H9 (cell line): ENCODE measurements around the gene IQSEC1. TPM values are rescaled to one million over a fixed set of nuclear protein-coding genes. Genes with fewer than 3 reads are reported as not detected.

ENCODE experiments used
- DNase-seq: peaks from one replicate; pipeline ENCODE4 v3.0.0-alpha.2; 2017
- H2AFZ ChIP-seq: one replicate; pipeline ENCODE4 v1.6.1; 2013; ENCODE audit warnings: mild to moderate bottlenecking, low read length, control low read depth, moderate library complexity
- H2AK5ac ChIP-seq: 2 replicates; pipeline ENCODE4 v1.6.1; 2013; ENCODE audit warnings: low read length, control low read depth, mixed read lengths; ENCODE audit not compliant: insufficient read length
- H2BK120ac ChIP-seq: one replicate; pipeline ENCODE4 v1.6.1; 2013; ENCODE audit warnings: low read depth, mild to moderate bottlenecking, low read length, control low read depth, inconsistent platforms; ENCODE audit not compliant: poor library complexity, severe bottlenecking
- H2BK12ac ChIP-seq: 2 replicates; pipeline ENCODE4 v1.6.1; 2013; ENCODE audit warnings: low read length, control low read depth, mixed read lengths, low read depth; ENCODE audit not compliant: insufficient read length
- H2BK15ac ChIP-seq: 2 replicates; pipeline ENCODE4 v1.6.1; 2013; ENCODE audit warnings: low read depth, low read length, control low read depth
- H2BK20ac ChIP-seq: one replicate; pipeline ENCODE4 v1.6.1; 2013; ENCODE audit warnings: low read depth, mild to moderate bottlenecking, low read length, control low read depth, inconsistent platforms; ENCODE audit not compliant: poor library complexity, severe bottlenecking
- H2BK5ac ChIP-seq: 2 replicates; pipeline ENCODE4 v1.6.1; 2013; ENCODE audit warnings: low read length, control low read depth, mixed read lengths; ENCODE audit not compliant: insufficient read length
- H3K14ac ChIP-seq: 2 replicates; pipeline ENCODE4 v1.6.1; 2013; ENCODE audit warnings: low read length, control low read depth; ENCODE audit not compliant: insufficient read depth
- H3K18ac ChIP-seq: 2 replicates; pipeline ENCODE4 v1.6.1; 2013; ENCODE audit warnings: low read depth, mild to moderate bottlenecking, mixed read lengths, low read length, control low read depth; ENCODE audit not compliant: insufficient read length
- H3K23ac ChIP-seq: 2 replicates; pipeline ENCODE4 v1.6.1; 2013; ENCODE audit warnings: low read length, control low read depth, mixed read lengths, low read depth; ENCODE audit not compliant: insufficient read length
- H3K23me2 ChIP-seq: 2 replicates; pipeline ENCODE4 v1.6.1; 2013; ENCODE audit warnings: low read depth, mild to moderate bottlenecking, mixed read lengths, low read length, control low read depth; ENCODE audit not compliant: insufficient read length, poor library complexity, severe bottlenecking
- H3K27ac ChIP-seq: 2 replicates; pipeline ENCODE4 v1.5.1; 2013; ENCODE audit warnings: low read length, control low read depth, mixed read lengths, low read depth; ENCODE audit not compliant: insufficient read length
- H3K27me3 ChIP-seq: 2 replicates; pipeline ENCODE4 v1.6.1; 2013; ENCODE audit warnings: low read length, control low read depth, inconsistent platforms; ENCODE audit not compliant: insufficient read depth
- H3K4ac ChIP-seq: 2 replicates; pipeline ENCODE4 v1.6.1; 2013; ENCODE audit warnings: low read depth, mild to moderate bottlenecking, control low read depth, inconsistent platforms, low read length, moderate library complexity
- H3K4me1 ChIP-seq: 2 replicates; pipeline ENCODE4 v1.6.1; 2013; ENCODE audit warnings: low read length, control low read depth, inconsistent platforms; ENCODE audit not compliant: insufficient read depth
- H3K4me2 ChIP-seq: 2 replicates; pipeline ENCODE4 v1.6.1; 2013; ENCODE audit warnings: low read length, control low read depth, mixed read lengths; ENCODE audit not compliant: insufficient read length, insufficient read depth
- H3K56ac ChIP-seq: 2 replicates; pipeline ENCODE4 v1.6.1; 2013; ENCODE audit warnings: low read depth, mild to moderate bottlenecking, mixed read lengths, low read length, control low read depth; ENCODE audit not compliant: insufficient read length
- H3K79me1 ChIP-seq: 2 replicates; pipeline ENCODE4 v1.6.1; 2013; ENCODE audit warnings: low read depth, mild to moderate bottlenecking, moderate library complexity, low read length, control low read depth, inconsistent platforms; ENCODE audit not compliant: insufficient read depth, poor library complexity, severe bottlenecking
- H3K79me2 ChIP-seq: 2 replicates; pipeline ENCODE4 v1.6.1; 2013; ENCODE audit warnings: low read length, control low read depth, inconsistent platforms; ENCODE audit not compliant: insufficient read depth
- H3K9ac ChIP-seq: 2 replicates; pipeline ENCODE4 v1.6.1; 2013; ENCODE audit warnings: low read length, control low read depth, mixed read lengths; ENCODE audit not compliant: insufficient read length; ENCODE audit errors: extremely low read depth
- H3K9me3 ChIP-seq: one replicate; pipeline ENCODE4 v1.6.1; 2013; ENCODE audit warnings: low read depth, low read length, inconsistent platforms; ENCODE audit not compliant: control insufficient read depth
- H3T11ph ChIP-seq: one replicate; pipeline ENCODE4 v1.6.1; 2013; ENCODE audit warnings: mild to moderate bottlenecking, low read length, control low read depth, inconsistent platforms
- H4K20me1 ChIP-seq: one replicate; pipeline ENCODE4 v1.6.1; 2013; ENCODE audit not compliant: control insufficient read depth, insufficient read length, insufficient read depth
- H4K5ac ChIP-seq: 2 replicates; pipeline ENCODE4 v1.6.1; 2013; ENCODE audit warnings: low read depth, mild to moderate bottlenecking, mixed read lengths, low read length, control low read depth; ENCODE audit not compliant: insufficient read length
- H4K8ac ChIP-seq: replicated peaks from 2 replicates; pipeline ENCODE4 v1.6.1; 2013; ENCODE audit warnings: low read length, control low read depth, mixed read lengths, low read depth; ENCODE audit not compliant: insufficient read length
- H4K91ac ChIP-seq: 2 replicates; pipeline ENCODE4 v1.6.1; 2013; ENCODE audit warnings: low read depth, mild to moderate bottlenecking, moderate library complexity, mixed read lengths, low read length, control low read depth; ENCODE audit not compliant: insufficient read length
- H3K27ac Mint-ChIP-seq, 3 experiments: 2 replicates in 2 of 3; 3 replicates in 1 of 3; pipeline ENCODE4 v1.8.0; 2020 to 2021; ENCODE audit warnings: mixed read lengths in 3 of 3, mild to moderate bottlenecking in 1 of 3, moderate library complexity in 1 of 3
- H3K27me3 Mint-ChIP-seq: 2 replicates; pipeline ENCODE4 v1.8.0; 2021; ENCODE audit warnings: low read depth, mild to moderate bottlenecking, moderate library complexity, mixed read lengths
- H3K36me3 Mint-ChIP-seq, 3 experiments: 2 replicates in 2 of 3; 3 replicates in 1 of 3; pipeline ENCODE4 v1.8.0; 2020 to 2021; ENCODE audit warnings: low read depth in 3 of 3, mixed read lengths in 3 of 3; ENCODE audit not compliant: insufficient read depth in 1 of 3
- H3K4me1 Mint-ChIP-seq, 2 experiments: 2 replicates each; pipeline ENCODE4 v1.8.0; 2020; ENCODE audit warnings: mixed read lengths in 2 of 2
- H3K4me3 Mint-ChIP-seq, 2 experiments: 2 replicates in 1 of 2; 3 replicates in 1 of 2; pipeline ENCODE4 v1.8.0; 2020 to 2021; ENCODE audit warnings: mild to moderate bottlenecking in 2 of 2, mixed read lengths in 2 of 2, moderate library complexity in 1 of 2
- H3K9me3 Mint-ChIP-seq, 2 experiments: 2 replicates in 1 of 2; 3 replicates in 1 of 2; pipeline ENCODE4 v1.8.0; 2020; ENCODE audit warnings: mild to moderate bottlenecking in 2 of 2, mixed read lengths in 2 of 2, moderate library complexity in 1 of 2
- CTCF ChIP-seq: fragments of 200-600 bp; sonication (generic); conservative IDR thresholded peaks from 3 replicates; pipeline ENCODE4 v1.8.0; 2021; ENCODE audit warnings: antibody characterized with exemption, mild to moderate bottlenecking
- WGBS: extraction: QIAGEN DNeasy Blood & Tissue Kit; methylation state at CpG from one replicate; pipeline ENCODE4 v1.1.7; 2013; ENCODE audit warnings: missing lambda C conversion rate, low lambda C conversion rate, mixed read lengths; ENCODE audit not compliant: insufficient read length; ENCODE audit errors: extremely low coverage; 5-methylcytosine and 5-hydroxymethylcytosine counted together
- total RNA-seq: library from RNA; stranded (reverse); gene quantifications from 2 replicates; pipeline ENCODE4 v1.2.1, GENCODE V29; 2021

The IQSEC1 gene
- total RNA-seq, 1 experiment from 2014 or later, result 19.1 TPM

- no CpG with 5 or more reads among the region's 13 CpGs for WGBS
- Histone ChIP-seq H3K56ac (no peak overlapping the region), H3K27ac (no peak overlapping the region), H3K4ac (no peak overlapping the region), H2BK15ac (no peak overlapping the region), H3K79me2 (no peaks in the 10 kb centered on the region), H3K23me2 (no peaks in the 10 kb centered on the region), H3K4me2 (no peak overlapping the region), H3K4me1 (peaks cover 3% of the 10 kb centered on the region; the same call in 1 of the 2 replicates), H4K91ac (no peak overlapping the region), H2BK120ac (no peak overlapping the region), H3T11ph (no peak overlapping the region), H2AFZ (no peak overlapping the region), H3K27me3 (no peaks in the 10 kb centered on the region), H2BK12ac (no peak overlapping the region), H2BK20ac (no peak overlapping the region), H3K23ac (no peak overlapping the region), H3K9me3 (no peaks in the 10 kb centered on the region), H4K8ac (no peak overlapping the region), H3K79me1 (no peaks in the 10 kb centered on the region), H3K9ac (no peak overlapping the region), H2AK5ac (no peak overlapping the region), H4K5ac (no peak overlapping the region), H4K20me1 (no peaks in the 10 kb centered on the region), H2BK5ac (no peak overlapping the region), H3K18ac (no peak overlapping the region), H3K14ac (no peak overlapping the region)
- no peak for TF ChIP-seq CTCF
- no peaks in the 10 kb centered on the region for H3K9me3 Mint-ChIP-seq
- H3K27me3 Mint-ChIP-seq, result no peaks in the 10 kb centered on the region; the same call in 1 of the 2 replicates
- no peaks in the 10 kb centered on the region for H3K36me3 Mint-ChIP-seq
- H3K4me1 Mint-ChIP-seq, result peaks cover 14 to 21% of the 10 kb centered on the region in 2 experiments
- no peak for DNase-seq
- no peak overlapping the region for H3K4me3 Mint-ChIP-seq
- H3K27ac Mint-ChIP-seq, result peak overlapping the region in 1 of 3 experiments; percentile 16; a peak in 1 of 7 replicates
Observed at GRCh38 chr3:13032206-13032605, 41.0 kb downstream of the IQSEC1 start.
